ENCODE measurements around the gene UBLCP1.

GRCh38 chr5:159310511-159310910, 47.4 kb downstream of the UBLCP1 start:
- no peak for TF ChIP-seq RAD21 (IDR thresholded peaks at IDR 0.05; ENCODE audit: low read depth)
- TF ChIP-seq CREB1 (IDR thresholded peaks at IDR 0.05; ENCODE audit: low read depth) = no peak
- TF ChIP-seq, protein P1, sequence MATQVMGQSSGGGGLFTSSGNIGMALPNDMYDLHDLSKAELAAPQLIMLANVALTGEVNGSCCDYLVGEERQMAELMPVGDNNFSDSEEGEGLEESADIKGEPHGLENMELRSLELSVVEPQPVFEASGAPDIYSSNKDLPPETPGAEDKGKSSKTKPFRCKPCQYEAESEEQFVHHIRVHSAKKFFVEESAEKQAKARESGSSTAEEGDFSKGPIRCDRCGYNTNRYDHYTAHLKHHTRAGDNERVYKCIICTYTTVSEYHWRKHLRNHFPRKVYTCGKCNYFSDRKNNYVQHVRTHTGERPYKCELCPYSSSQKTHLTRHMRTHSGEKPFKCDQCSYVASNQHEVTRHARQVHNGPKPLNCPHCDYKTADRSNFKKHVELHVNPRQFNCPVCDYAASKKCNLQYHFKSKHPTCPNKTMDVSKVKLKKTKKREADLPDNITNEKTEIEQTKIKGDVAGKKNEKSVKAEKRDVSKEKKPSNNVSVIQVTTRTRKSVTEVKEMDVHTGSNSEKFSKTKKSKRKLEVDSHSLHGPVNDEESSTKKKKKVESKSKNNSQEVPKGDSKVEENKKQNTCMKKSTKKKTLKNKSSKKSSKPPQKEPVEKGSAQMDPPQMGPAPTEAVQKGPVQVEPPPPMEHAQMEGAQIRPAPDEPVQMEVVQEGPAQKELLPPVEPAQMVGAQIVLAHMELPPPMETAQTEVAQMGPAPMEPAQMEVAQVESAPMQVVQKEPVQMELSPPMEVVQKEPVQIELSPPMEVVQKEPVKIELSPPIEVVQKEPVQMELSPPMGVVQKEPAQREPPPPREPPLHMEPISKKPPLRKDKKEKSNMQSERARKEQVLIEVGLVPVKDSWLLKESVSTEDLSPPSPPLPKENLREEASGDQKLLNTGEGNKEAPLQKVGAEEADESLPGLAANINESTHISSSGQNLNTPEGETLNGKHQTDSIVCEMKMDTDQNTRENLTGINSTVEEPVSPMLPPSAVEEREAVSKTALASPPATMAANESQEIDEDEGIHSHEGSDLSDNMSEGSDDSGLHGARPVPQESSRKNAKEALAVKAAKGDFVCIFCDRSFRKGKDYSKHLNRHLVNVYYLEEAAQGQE (IDR thresholded peaks at IDR 0.05; ENCODE audit: low read depth) = no peak
- TF ChIP-seq YY1 (IDR thresholded peaks at IDR 0.05; ENCODE audit: low read depth) = no peak
- TF ChIP-seq EP300 (IDR thresholded peaks at IDR 0.05; ENCODE audit: borderline replicate concordance) = no peak
- TF ChIP-seq, protein P2, sequence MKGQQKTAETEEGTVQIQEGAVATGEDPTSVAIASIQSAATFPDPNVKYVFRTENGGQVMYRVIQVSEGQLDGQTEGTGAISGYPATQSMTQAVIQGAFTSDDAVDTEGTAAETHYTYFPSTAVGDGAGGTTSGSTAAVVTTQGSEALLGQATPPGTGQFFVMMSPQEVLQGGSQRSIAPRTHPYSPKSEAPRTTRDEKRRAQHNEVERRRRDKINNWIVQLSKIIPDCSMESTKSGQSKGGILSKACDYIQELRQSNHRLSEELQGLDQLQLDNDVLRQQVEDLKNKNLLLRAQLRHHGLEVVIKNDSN (IDR thresholded peaks at IDR 0.05) = no peak
- TF ChIP-seq, protein P3, sequence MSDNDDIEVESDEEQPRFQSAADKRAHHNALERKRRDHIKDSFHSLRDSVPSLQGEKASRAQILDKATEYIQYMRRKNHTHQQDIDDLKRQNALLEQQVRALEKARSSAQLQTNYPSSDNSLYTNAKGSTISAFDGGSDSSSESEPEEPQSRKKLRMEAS (IDR thresholded peaks at IDR 0.05) = 0 out of 2 replicates have a peak, but pooled peaks have one; percentile 24
- no peak for TF ChIP-seq TEAD4 (IDR thresholded peaks at IDR 0.05)
- no peak for TF ChIP-seq EGR1 (IDR thresholded peaks at IDR 0.05)
- no peak for TF ChIP-seq NFIC (IDR thresholded peaks at IDR 0.05)
- no peak for TF ChIP-seq CEBPB (IDR thresholded peaks at IDR 0.05)
- TF ChIP-seq TCF12 (IDR thresholded peaks at IDR 0.05; ENCODE audit: low read depth) = no peak
- no peak for TF ChIP-seq FOXM1 (IDR thresholded peaks at IDR 0.05; ENCODE audit: borderline replicate concordance, low read depth)
- no peak for TF ChIP-seq TAF1 (IDR thresholded peaks at IDR 0.05; ENCODE audit: low read depth)

All from Ishikawa (cell line).